ENCODE data around the gene ASB10. TPM values are rescaled to one million over a fixed set of nuclear protein-coding genes. Genes with fewer than 3 reads are reported as not detected.

ASB10 gene
- total RNA-seq, 1 experiment from 2014 or later: not detected

DNA sequence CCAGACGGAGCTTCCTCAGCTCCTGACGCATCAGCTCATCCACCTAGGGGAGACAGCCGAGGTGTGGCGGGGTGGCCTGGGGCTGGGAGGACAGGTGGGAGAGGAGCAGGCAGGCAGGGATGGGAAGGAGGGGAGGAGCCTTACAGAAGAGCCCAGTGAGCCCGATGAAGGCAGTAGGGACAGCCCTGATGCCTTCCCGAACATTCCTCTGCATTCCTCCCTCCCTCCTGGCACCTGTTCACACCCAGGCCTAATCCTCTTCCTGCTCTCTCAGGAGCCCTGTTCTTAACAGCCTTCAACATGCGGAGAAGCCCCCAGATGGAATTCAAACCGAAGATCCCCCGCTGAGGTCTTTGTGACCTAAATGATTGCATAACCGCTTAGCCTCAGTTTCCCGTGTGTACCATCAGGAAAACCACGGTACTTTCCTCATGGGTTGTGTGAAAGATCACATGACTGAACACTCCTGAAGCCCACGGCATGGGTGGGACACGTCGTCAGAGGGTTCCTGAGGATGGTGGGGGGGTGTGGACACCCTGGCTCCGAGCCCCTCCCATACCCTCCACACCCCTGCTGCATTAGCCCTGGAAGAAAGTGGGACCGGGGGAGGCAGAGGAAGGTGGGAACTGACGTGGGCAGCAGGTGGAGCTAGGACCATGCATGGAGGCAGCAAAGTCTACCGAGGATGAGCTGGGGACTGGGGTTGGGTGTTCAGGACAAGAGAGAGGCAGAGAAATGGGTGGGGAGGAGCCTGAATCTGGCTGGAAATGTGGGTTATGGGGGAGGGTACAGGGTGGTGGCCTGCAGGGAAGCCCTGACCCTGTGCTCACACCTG lies 8.8 kb upstream of the ASB10 start:
- intact Hi-C loops (cut with micrococcal nuclease): no loop called here
- Mint-ChIP-seq H3K27me3 (ENCODE audit: insufficient read depth, unreplicated experiment) (peaks cover 9% of the 10 kb centered on the region), H3K4me1 (ENCODE audit: insufficient read depth, unreplicated experiment) (no peaks in the 10 kb centered on the region), H3K4me3 (ENCODE audit: unreplicated experiment) (no peak overlapping the region), H3K9me3 (ENCODE audit: unreplicated experiment) (no peaks in the 10 kb centered on the region), H3K27ac (ENCODE audit: low read depth, unreplicated experiment) (no peak overlapping the region), H3K36me3 (ENCODE audit: insufficient read depth, unreplicated experiment) (no peaks in the 10 kb centered on the region)
- no peak for DNase-seq (ENCODE audit: unreplicated experiment)
- no peak for TF ChIP-seq CTCF (IDR thresholded peaks at IDR 0.05; ENCODE audit: unreplicated experiment)
- POLR2A ChIA-PET: no interaction called here
- BruUV-seq (replicated peaks): no TSS peak
- CTCF ChIA-PET: interaction anchor here (0.6 to 1.2 kb wide), 4 partner anchors 24 to 307 kb away, joined by 3 to 5 read pairs (median 4); no protein-coding TSS in a partner anchor

DNA sequence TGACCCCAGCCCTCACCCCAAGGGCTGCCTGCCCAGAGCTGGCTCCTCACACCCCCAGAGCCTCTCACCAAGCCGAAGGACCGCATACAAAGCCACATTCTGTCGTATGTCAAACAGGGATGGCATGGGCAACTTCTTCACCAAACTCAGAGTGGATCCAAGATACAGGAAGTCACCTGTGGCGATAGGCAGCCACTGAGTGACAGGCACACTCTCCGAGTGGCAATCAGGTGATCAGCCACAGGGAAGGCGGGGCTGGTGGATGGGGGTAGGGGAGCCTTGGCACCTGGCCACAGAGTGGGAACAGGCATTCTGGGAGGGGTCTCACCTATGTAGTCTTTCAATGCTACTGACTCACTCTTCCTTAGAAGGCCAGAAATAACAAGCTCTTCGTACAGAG lies 7.1 kb upstream of the ASB10 start:
- ChIA-PET CTCF (no interaction called here), POLR2A (interaction anchor here (0.7 to 1.4 kb wide), 2 partner anchors 32 to 181 kb away, joined by 3 to 4 read pairs; partner anchors contain the start of gene ABCF2)
- BruUV-seq (replicated peaks): no TSS peak
- Mint-ChIP-seq H3K4me3 (ENCODE audit: unreplicated experiment) (no peak overlapping the region), H3K27me3 (ENCODE audit: insufficient read depth, unreplicated experiment) (peaks cover 24% of the 10 kb centered on the region), H3K27ac (ENCODE audit: low read depth, unreplicated experiment) (no peak overlapping the region), H3K4me1 (ENCODE audit: insufficient read depth, unreplicated experiment) (no peaks in the 10 kb centered on the region), H3K9me3 (ENCODE audit: unreplicated experiment) (no peaks in the 10 kb centered on the region), H3K36me3 (ENCODE audit: insufficient read depth, unreplicated experiment) (no peaks in the 10 kb centered on the region)
- intact Hi-C loops (cut with micrococcal nuclease): no loop called here
- no peak for TF ChIP-seq CTCF (IDR thresholded peaks at IDR 0.05; ENCODE audit: unreplicated experiment)
- DNase-seq (ENCODE audit: unreplicated experiment): no peak

GRCh38 chr7:151193203-151193978 lies 6.3 kb upstream of the ASB10 start:
- Mint-ChIP-seq H3K4me1 (ENCODE audit: insufficient read depth, unreplicated experiment) (no peaks in the 10 kb centered on the region), H3K27me3 (ENCODE audit: insufficient read depth, unreplicated experiment) (peaks cover 32% of the 10 kb centered on the region), H3K36me3 (ENCODE audit: insufficient read depth, unreplicated experiment) (peaks cover 6% of the 10 kb centered on the region), H3K27ac (ENCODE audit: low read depth, unreplicated experiment) (no peak overlapping the region), H3K4me3 (ENCODE audit: unreplicated experiment) (no peak overlapping the region), H3K9me3 (ENCODE audit: unreplicated experiment) (no peaks in the 10 kb centered on the region)
- CTCF ChIA-PET: no interaction called here
- DNase-seq (ENCODE audit: unreplicated experiment): no peak
- TF ChIP-seq CTCF (IDR thresholded peaks at IDR 0.05; ENCODE audit: unreplicated experiment): no peak
- BruUV-seq (replicated peaks): no TSS peak
- intact Hi-C loops (cut with micrococcal nuclease): no loop called here
- POLR2A ChIA-PET: interaction anchor here (0.7 kb wide), 1 partner anchor 182 kb away, joined by 3 read pairs; no protein-coding TSS in a partner anchor

DNA sequence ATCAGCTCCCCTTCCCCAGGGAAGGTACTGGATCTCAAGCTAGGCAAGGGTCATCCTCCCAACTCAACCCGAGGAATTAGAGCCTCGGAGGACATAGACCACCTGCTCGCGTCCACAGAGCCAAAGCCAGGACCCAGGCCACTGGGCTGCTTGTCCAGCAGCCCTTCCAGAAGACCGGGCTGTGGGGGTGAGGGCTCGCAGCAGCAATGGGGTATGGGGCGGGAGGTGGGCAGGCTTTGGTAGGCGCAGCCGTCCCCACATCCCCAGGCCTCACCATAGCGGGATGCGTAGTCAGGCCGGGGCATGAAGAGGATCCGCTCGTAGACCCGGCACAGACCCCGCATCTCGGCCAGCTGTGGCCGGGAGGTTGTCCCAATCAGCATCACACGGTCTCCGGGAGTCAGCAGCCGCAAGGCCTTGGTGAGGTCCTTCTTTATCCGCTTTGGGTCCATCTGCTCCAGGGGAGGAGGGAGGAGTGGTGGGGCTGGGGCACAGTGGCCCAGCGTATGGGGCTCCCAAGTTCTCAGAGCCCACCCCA lies 5.0 kb upstream of the ASB10 start:
- Mint-ChIP-seq H3K27me3 (ENCODE audit: insufficient read depth, unreplicated experiment) (peaks cover 43% of the 10 kb centered on the region), H3K9me3 (ENCODE audit: unreplicated experiment) (no peaks in the 10 kb centered on the region), H3K4me1 (ENCODE audit: insufficient read depth, unreplicated experiment) (no peaks in the 10 kb centered on the region), H3K27ac (ENCODE audit: low read depth, unreplicated experiment) (no peak overlapping the region), H3K36me3 (ENCODE audit: insufficient read depth, unreplicated experiment) (peaks cover 6% of the 10 kb centered on the region), H3K4me3 (ENCODE audit: unreplicated experiment) (no peak overlapping the region)
- DNase-seq (ENCODE audit: unreplicated experiment): no peak
- POLR2A ChIA-PET: no interaction called here
- intact Hi-C loops (cut with micrococcal nuclease): no loop called here
- no peak for TF ChIP-seq CTCF (IDR thresholded peaks at IDR 0.05; ENCODE audit: unreplicated experiment)
- CTCF ChIA-PET: no interaction called here
- no TSS peak for BruUV-seq (replicated peaks)

Data from MCF 10A (cell line).